HG03469 (cell line): Measurements from ENCODE around the gene PLSCR2.
"Not testable (repeated sequence)": the region's sequence is repeated elsewhere in the genome, so short reads cannot be mapped to it uniquely, and the experiment has no call there.

ENCODE experiments used
- ATAC-seq: cut with Tn5 transposase; IDR thresholded peaks from one replicate; pipeline ENCODE4 v1.9.1; 2021; ENCODE audit warnings: mild to moderate bottlenecking, moderate library complexity, moderate number of reproducible peaks; ENCODE audit not compliant: unreplicated experiment

Gene PLSCR2

GRCh38 chr3:146421819-146422759, 47.3 kb downstream of the PLSCR2 start:
- no peak for ATAC-seq

GRCh38 chr3:146416366-146416765, 53.0 kb downstream of the PLSCR2 start:
- no peak for ATAC-seq

- ATAC-seq: no peak
Measured at GRCh38 chr3:146414010-146414409, 55.4 kb downstream of the PLSCR2 start.

DNA sequence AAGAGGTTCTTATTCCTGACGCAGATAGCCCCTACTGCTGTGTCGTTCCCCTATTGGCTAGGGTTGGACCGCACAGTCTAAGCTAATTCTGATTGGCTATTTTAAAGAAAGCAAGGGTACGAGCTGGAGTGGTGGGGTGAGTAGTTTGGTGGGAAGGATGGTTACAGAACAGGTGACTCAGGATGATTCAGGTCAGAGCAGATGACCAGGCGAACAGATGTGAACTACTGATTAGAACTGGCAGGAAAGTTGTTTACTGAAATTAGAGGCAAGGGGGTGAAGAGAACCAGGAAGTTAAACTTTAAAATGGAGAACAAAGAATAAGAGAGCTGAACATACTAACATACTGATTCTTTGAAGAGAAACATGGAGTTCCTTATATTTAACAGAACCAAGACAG, 56.6 kb downstream of the PLSCR2 start:
- ATAC-seq: not testable (repeated sequence)

GRCh38 chr3:146407956-146408355, 61.4 kb downstream of the PLSCR2 start:
- ATAC-seq: no peak

GRCh38 chr3:146404436-146404835, 64.9 kb downstream of the PLSCR2 start:
- ATAC-seq: no peak

- ATAC-seq: no peak
Measured at GRCh38 chr3:146403792-146404191, 65.6 kb downstream of the PLSCR2 start.

DNA sequence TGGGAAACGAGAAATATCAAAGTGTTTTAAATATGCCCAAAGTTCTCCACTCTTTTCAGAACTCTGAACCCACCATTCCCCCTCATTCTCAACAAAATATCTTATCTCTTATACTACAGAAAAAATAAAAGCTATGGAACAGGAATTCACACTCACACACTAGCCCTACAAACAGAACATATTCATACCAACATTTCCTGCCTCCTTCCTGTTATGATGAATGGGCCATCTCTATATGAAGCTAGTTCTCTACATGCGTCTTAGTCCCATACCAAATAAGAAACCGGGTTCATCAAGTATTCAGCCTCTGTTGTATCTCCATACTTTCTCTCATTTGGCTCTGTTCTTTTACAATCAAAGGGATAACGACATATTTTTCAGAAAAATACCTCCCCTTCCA, 72.6 kb downstream of the PLSCR2 start:
- ATAC-seq: no peak

DNA sequence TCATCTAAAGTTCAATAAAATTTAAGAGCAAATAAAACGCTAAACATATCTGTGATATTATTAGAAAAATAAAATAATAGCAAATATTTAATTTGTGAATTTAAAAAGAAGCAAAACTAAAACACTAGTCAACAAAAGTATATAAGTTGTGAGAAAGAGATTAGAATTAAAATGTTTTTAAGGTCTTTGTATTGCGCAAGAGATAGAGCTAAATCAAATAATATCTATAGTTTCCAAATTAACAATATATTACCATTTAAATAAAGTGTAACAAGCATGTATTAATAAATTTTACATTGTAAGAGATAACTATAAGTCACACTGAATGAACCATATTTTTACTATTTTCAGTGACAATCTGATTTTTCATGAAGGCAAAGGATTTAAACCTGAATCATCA, 74.2 kb downstream of the PLSCR2 start:
- no peak for ATAC-seq

- no peak for ATAC-seq
Measured at GRCh38 chr3:146390957-146391356, 78.4 kb downstream of the PLSCR2 start.

- ATAC-seq: no peak
Measured at GRCh38 chr3:146390006-146390772, 79.2 kb downstream of the PLSCR2 start.

DNA sequence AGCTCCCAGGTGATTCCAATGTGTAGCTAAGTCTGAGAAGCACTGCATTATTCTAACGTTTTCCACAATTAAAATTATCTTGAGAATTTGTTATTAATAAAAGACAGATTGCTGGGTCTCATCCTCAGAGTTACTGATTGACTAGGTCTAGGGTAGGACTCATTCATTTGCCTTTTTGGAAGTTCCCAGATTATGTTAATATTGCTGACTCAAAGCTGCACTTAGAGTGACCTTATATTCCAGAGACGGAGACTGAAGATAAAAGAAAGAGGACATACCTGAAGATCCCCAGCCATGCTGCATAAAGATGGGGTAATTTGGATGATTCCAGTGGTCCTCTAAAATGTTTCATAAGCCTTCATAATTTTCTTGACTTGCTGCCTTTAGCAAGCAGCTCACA, 81.8 kb downstream of the PLSCR2 start:
- no peak for ATAC-seq

GRCh38 chr3:146386936-146387335, 82.4 kb downstream of the PLSCR2 start:
- no peak for ATAC-seq

DNA sequence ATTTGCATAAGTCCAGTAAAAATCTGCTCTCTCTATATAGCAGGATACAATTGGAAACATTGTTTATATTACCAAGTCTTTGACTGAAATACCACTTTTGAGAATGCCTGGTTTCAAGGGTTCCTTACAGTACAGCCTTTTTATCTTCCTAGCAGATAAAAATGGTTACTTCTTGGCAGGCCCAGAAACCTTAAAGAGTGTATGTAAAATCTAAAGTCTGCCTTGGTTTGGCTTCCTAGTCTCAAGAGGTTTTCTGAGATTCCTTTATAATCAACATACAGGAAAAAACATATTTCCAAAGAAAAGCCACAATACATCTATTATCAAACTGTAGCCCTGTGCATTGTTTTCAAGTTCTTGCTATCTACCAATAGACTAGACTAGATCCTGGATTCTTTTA, 84.6 kb downstream of the PLSCR2 start:
- no peak for ATAC-seq
